ENCODE data around the gene BICRA. TPM values are rescaled to one million over a fixed set of nuclear protein-coding genes. Genes with fewer than 3 reads are reported as not detected.
A peak's percentile ranks its signal among the peaks of the same experiment; 100 is the strongest.

BICRA gene
- total and polyA plus RNA-seq, 9 of the 15 experiments (the other 6 are each of a cell fraction or from before 2014, with no cell fraction given) = 0.01 to 8.8 (median 1.2) TPM

- no peak for TF ChIP-seq KAT8 (IDR thresholded peaks at IDR 0.05; ENCODE audit: low read depth)
- TF ChIP-seq ZNF512 (tag; IDR thresholded peaks at IDR 0.05) = peak; percentile 61
- no peak for TF ChIP-seq SNAPC5 (CRISPR knock-in tag; IDR thresholded peaks at IDR 0.05)
- DNase-seq (ENCODE audit: extremely low read depth in 1 of 4, low spot score in 3 of 4) (no peak), FAIRE-seq (no peak), ATAC-seq (no peak)
- H3K4me1 ChIP-seq (replicated peaks in 1 of 2; ENCODE audit: control insufficient read depth in 2 of 2, insufficient read depth in 2 of 2, low read length in 2 of 2) = peaks cover 12 to 21% of the 10 kb centered on the region in 2 experiments; a peak in 4 of 5 replicates
- H4K20me1 ChIP-seq (replicated peaks; ENCODE audit: control insufficient read depth, insufficient read depth, low read length) = peaks cover 6% of the 10 kb centered on the region; the same call in 1 of the 2 replicates
- no peaks in the 10 kb centered on the region for H3K27me3 ChIP-seq (ENCODE audit: control insufficient read depth in 2 of 2, insufficient read depth in 2 of 2, low read length in 2 of 2)
- H3K4me3 ChIP-seq = no peak overlapping the region
- in situ Hi-C loops (cut with MboI) (no loop called here), intact Hi-C loops (cut with micrococcal nuclease) (no loop called here)
- no TSS peak for BruUV-seq (replicated peaks)
- H3K9me1 ChIP-seq (ENCODE audit: control insufficient read depth, insufficient read depth, low read length) = no peaks in the 10 kb centered on the region
- H3K27ac ChIP-seq (ENCODE audit: extremely low read depth, low read depth, low read length) = no peak overlapping the region
- H3K4me2 ChIP-seq (ENCODE audit: insufficient read depth, low read length) = no peak overlapping the region
- peaks cover 19% of the 10 kb centered on the region for H3K79me2 ChIP-seq (ENCODE audit: control insufficient read depth, insufficient read depth, low read length)
- ChIA-PET POLR2A (no interaction called here), CTCF (ENCODE audit: low intra/inter-chr PET ratio) (no interaction called here)
- H2AFZ ChIP-seq (ENCODE audit: low read depth, low read length) = no peak overlapping the region
- H3K36me3 ChIP-seq (ENCODE audit: control insufficient read depth, insufficient read depth, low read length) = peaks cover 9% of the 10 kb centered on the region; the same call in 2 of the 3 replicates
- 86% methylated on average over 1 of the region's 1 CpG for WGBS (ENCODE audit: insufficient coverage, low coverage, missing lambda C conversion rate)
- H3K9me3 ChIP-seq (replicated peaks; ENCODE audit: control insufficient read depth, insufficient read depth, low read depth, low read length) = no peaks in the 10 kb centered on the region; the same call in 1 of the 2 replicates
- no peak overlapping the region for H3K9ac ChIP-seq (ENCODE audit: insufficient read depth in 1 of 2, low read depth in 2 of 2, low read length in 2 of 2)
Observed at GRCh38 chr19:47644199-47644598, 35.3 kb downstream of the BICRA start.

Data from K562 (cell line).